GM12891 (cell line): ENCODE results near the gene SSBP4.

Experiments
- DNase-seq: peaks from one replicate; pipeline ENCODE4 v3.0.0; 2011; ENCODE audit warnings: low spot score; ENCODE audit not compliant: insufficient read length
- FAIRE-seq: peaks from 2 replicates; lab custom pipeline; 2011; peaks lifted over from hg19 to GRCh38; lab: Jason Lieb, UNC
- PAX5 ChIP-seq: IDR thresholded peaks from 2 replicates; pipeline ENCODE4 v1.6.1; 2011; ENCODE audit warnings: low read length, moderate library complexity, mild to moderate bottlenecking; ENCODE audit not compliant: insufficient read depth, severe bottlenecking
- POLR2A ChIP-seq: IDR thresholded peaks from 2 replicates; pipeline ENCODE4 v1.6.1; 2011; ENCODE audit warnings: low read depth, low read length, control low read depth
- POLR2AphosphoS5 ChIP-seq: IDR thresholded peaks from 2 replicates; pipeline ENCODE4 v1.6.1; 2011; ENCODE audit warnings: low read depth, low read length, control low read depth
- POU2F2 ChIP-seq: IDR thresholded peaks from 2 replicates; pipeline ENCODE4 v1.6.1; 2011; ENCODE audit warnings: low read depth, mild to moderate bottlenecking, control low read depth, low read length, moderate library complexity
- SPI1 ChIP-seq: IDR thresholded peaks from 2 replicates; pipeline ENCODE4 v1.6.1; 2011; ENCODE audit warnings: low read depth, low read length, control low read depth
- TAF1 ChIP-seq: IDR thresholded peaks from 2 replicates; pipeline ENCODE4 v1.6.1; 2011; ENCODE audit warnings: low read depth, low read length, control low read depth

The SSBP4 gene

DNA sequence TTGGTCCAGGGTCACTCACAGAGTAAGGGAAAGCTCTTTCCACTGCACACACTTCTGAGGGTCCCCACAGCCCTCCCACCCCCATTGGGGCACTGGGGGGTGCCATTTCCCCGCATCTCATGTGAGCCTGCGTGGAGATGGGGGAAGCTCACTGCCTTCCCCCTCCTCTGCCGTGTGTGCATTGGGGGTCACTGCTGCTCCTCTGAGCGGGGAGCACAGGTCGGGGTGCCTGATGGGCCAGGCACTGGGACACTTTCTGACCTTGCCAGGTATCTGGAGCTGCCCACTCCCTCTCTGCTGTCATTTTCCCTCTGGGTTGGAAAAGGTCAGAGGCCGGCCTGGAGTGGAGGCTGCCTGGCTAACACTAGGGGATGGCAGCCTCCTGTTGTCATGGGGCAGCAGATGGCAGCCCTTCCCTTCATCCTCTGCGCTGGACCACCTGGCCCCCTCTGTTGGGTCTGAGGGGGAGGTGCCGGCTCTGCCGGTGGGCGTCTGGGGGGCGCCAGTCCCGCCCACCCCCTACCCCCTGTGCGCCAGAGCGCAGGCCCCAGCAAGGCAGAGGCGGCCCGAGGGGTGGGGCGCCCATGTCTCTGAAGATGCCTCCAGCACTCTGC lies 9.1 kb downstream of the SSBP4 start:
- TF ChIP-seq TAF1, result no peak
- TF ChIP-seq SPI1, result no peak
- TF ChIP-seq POU2F2, result no peak
- no peak for TF ChIP-seq PAX5
- no peak for TF ChIP-seq POLR2AphosphoS5
- no peak for TF ChIP-seq POLR2A
- DNase-seq (no peak), FAIRE-seq (no peak)

DNA sequence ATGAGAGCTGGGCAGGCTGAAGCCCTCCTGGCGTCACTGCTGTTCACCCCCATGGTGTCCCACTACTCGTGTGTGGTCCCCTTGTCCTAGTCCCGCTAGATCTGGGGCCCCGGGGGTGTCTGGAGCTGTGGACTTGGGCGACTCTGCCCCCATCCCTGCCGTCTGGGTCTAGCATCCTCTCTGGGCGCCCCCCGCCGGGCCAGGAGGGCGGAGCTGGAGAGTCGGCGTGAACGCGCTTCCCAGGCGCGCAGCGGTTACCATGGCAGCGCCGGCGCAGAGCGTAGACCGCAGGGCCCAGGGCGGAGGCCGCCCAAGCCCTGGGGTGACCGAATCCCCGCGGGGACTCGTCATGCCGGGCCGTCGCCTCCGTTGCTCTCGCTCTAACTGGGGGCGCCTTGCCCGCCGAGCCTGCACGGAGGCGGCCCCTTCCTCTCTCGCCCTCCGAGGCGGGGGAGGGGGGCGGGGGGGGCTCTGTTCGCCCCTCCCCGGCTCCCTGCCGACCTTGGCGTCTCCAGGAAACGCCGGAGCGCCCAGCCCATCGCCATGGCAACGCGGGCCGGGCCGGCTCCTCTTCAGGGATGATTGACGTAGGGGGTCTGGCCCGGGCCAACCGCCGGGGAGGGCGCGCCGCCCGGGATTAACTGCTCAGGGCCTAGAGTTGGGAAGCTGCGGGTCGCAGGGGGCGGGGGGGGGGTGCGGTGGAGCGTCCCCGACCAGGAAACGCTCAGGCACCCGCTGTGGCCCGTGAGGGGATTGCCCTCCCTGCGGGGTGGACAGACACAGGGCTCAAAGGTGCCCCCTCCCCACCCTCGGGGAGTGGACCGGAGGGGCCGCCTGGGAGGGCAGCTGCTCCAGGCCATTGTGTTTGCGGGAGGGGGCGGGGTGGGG lies 9.8 kb downstream of the SSBP4 start:
- no peak for TF ChIP-seq PAX5
- DNase-seq (peak; percentile 97), FAIRE-seq (peak; percentile 99)

DNA sequence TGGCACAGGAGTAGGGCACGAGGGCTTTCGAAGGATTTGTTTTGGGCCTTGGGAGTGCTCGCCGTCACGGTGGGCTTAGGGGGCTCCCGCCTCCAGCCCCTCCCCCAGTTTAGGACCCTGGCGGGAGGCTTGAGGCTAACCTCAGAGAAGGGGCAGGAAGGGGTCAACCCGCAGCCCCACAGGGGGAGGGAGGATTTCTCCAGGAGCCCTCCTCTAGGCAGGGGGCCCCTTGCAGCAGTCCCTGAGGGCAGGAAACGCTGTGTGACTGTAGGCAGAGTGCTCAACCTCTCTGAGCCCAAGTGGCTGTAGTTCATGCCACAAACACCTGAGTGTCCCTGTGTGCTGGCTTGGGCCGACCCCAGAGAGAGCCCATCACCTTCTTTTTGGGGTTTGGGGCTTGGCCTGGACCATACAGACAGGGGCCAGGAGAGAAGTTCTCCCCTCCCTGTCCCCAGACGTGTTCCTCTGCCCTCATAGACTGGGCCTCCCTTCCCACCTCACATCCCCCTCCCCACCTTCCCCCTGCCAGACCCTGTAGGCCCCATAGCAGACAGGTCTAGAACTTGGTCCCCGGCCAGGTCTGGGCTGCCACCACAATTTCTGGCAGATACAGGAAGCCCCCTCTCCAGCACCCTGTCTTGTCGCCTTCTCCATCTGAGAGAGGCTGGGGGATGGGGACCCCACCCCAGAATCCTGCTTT lies 10.7 kb downstream of the SSBP4 start:
- FAIRE-seq (peak; percentile 76), DNase-seq (no peak)
- no peak for TF ChIP-seq SPI1
- no peak for TF ChIP-seq POU2F2
- no peak for TF ChIP-seq POLR2AphosphoS5
- TF ChIP-seq PAX5, result no peak
- TF ChIP-seq TAF1, result no peak
- TF ChIP-seq POLR2A, result no peak

DNA sequence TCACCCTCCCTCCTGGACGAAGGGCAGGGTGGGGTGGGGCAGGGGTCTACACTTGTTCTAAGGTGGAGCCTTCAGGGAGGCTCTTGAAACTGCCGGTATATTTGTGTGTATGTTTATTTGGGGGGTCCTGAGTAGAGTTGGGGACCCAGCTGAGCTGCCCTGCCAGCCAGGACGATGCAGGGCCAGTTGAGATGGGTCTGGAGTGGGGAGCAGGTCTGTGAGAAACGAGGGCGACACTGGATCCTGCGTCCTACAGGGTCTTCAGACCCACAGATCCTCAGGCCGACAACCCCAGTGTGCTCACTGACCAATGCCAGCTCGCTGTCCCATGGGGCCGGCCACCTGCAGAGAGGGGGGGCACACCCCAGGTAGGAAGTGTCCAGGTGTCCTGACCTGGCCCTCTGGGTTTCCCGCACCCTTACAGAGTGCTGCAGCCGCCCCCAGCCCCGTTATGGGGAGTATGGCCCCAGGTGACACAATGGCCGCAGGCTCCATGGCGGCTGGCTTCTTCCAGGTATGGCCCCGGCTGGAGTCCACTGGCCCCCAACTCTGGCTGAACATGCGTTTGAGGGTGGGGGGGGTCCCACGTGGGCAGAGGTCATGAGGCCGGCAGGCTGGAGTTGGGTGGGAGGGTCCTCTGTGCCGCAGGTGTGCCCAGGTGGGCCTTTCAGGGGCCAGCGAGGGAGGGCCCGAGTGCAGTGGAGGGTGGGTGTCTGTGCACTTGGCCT lies 11.4 kb downstream of the SSBP4 start:
- no peak for FAIRE-seq
- no peak for DNase-seq
- TF ChIP-seq POU2F2 (no peak), TAF1 (no peak), SPI1 (no peak), POLR2A (no peak), PAX5 (no peak), POLR2AphosphoS5 (no peak)

DNA sequence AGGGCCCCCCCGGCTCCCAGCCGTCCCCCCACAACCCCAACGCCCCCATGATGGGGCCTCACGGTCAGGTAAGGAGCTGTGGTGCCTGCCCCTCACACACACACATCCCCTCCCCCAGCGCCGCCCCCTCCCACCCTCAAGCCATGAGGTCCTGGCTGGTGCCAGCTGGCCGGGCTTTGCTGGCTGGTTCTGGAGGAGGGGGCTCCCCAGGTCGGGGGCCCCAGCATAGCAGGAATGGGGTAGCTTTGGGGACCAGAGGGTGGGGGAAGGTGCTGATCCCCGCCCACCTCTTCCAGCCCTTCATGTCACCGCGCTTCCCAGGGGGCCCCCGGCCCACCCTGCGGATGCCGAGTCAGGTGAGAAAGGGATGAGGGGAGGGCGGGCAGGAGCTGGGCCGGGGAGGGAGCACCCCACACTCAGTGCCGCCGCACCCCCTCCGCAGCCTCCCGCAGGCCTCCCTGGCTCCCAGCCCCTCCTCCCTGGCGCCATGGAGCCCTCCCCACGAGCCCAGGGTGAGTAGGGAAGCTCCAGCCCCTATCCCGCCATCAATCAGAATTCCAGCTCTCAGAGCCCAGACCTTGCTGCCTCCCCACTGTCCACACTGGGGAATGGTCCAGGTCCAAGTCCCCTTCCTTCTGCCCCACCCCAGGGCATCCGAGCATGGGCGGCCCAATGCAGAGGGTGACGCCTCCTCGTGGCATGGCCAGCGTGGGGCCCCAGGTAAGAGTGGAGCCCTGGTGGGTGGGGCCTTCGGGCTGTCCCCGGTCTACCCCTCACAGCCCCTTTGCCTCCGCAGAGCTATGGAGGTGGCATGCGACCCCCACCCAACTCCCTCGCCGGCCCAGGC lies 12.4 kb downstream of the SSBP4 start:
- TF ChIP-seq POLR2A, result no peak
- no peak for TF ChIP-seq POU2F2
- TF ChIP-seq PAX5, result no peak
- TF ChIP-seq SPI1, result no peak
- TF ChIP-seq TAF1, result no peak
- TF ChIP-seq POLR2AphosphoS5, result no peak
- FAIRE-seq (no peak), DNase-seq (no peak)

DNA sequence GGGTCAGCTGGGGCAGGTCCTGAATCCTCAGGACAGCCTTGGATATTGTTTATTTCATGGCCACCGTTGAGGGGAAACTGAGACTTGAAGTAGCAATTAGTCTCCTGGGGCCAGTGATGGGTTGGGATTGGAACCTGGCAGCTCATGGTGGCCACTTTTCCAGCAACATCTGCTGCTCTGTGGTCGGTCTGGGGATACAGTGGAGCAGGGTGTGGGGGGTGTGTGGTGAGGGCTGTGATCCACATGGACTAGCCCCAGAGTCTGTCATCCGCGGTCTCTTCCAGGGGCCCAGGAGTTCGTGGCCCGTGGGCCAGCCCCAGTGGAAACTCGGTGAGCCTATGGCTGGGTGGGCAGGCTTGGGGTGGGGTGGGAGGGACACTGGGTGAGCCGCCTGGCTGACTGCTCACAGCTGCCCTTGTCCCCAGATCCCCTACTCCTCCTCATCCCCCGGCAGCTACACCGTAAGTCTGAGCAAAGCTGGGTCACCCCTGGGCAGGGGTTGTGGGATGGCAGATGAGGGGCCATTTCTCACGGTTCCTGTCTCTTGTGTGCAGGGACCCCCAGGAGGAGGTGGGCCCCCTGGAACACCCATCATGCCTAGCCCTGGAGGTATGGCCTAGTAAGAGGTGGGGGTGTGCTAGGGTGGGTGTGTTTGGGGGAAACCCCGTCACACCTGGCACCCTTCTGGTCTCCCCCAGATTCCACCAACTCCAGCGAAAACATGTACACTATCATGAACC lies 13.2 kb downstream of the SSBP4 start:
- peak; percentile 43 for FAIRE-seq
- TF ChIP-seq PAX5 (no peak), POLR2A (no peak), SPI1 (no peak), POU2F2 (no peak), TAF1 (no peak), POLR2AphosphoS5 (no peak)
- no peak for DNase-seq

DNA sequence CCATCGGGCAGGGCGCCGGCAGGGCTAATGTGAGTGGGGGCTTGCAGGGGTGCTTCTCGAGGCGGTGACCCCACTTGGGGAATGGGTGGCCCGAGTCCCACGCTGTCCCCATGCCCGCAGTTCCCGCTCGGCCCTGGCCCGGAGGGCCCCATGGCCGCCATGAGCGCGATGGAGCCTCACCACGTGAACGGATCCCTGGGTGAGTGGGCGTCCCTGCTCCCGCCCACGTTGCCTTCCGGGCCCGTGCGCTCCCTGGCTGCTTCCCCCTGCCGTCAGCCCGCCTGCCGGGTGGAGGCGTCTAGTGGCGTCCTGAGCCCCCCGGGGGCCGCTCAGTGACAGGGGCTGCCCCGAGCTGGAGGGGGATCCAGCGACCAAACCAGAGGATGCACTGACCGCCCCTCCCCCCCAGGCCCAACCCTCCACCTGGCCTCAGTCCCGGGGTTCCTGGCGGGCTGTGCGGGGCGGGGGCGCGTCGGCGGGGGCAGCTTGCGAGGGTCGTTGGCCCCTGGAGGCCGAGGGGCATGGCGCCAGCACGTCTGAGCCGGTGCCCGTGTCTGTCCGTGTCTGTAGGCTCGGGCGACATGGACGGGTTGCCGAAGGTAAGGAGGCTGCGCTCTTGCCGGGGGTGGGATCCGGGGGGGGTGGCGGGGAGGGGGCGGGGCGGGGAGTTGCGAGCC lies 14.0 kb downstream of the SSBP4 start:
- TF ChIP-seq POU2F2 (no peak; the same call in 1 of the 2 replicates), SPI1 (no peak), POLR2AphosphoS5 (peak; percentile 76), PAX5 (no peak)
- FAIRE-seq (peak; percentile 98), DNase-seq (no peak)

DNA sequence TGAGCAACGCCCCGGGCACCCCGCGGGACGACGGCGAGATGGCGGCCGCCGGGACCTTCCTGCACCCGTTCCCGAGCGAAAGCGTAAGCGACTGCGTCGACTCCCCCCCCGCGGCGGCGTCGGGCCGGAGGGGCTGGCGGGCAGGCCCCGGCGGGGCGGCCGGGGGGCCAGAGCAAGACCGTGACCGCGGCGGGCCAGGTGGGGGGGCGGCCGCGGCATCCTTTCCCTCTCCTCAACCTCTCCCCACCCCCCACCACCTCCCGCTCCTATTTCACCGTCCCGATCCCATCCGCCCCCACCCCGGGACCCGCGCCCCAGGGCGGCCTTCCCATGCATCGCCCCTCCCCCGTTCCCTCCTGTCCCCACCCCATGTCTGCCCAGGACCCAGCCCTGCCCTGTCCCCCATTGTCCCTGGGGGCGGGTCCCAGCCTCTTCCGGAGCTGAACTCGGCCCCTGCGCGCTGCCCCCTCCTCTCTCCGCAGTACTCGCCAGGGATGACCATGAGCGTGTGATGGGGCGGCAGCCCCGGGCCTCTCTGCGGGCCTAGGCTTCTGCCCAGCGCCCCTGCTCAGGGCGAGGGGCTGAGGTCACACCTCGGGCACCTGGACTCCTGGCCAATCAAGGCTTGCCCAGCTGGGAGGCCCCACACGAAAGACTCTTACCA lies 14.7 kb downstream of the SSBP4 start:
- DNase-seq (no peak), FAIRE-seq (no peak)
- TF ChIP-seq POU2F2, result no peak
- TF ChIP-seq PAX5, result no peak
- no peak for TF ChIP-seq POLR2AphosphoS5
- no peak for TF ChIP-seq POLR2A
- no peak for TF ChIP-seq SPI1
- no peak for TF ChIP-seq TAF1
